Testis (tissue), 2 donors: Measurements from ENCODE around the gene TET2.

Experiments
- CTCF ChIP-seq, 3 experiments: fragments of 450-650 bp in 2 of 3; fragments of 200-600 bp in 1 of 3; sonication (generic) in 1 of 3; IDR thresholded peaks; one replicate each; pipeline ENCODE4 v1.5.1; 2016 to 2019; ENCODE audit warnings: antibody characterized with exemption in 3 of 3, mild to moderate bottlenecking in 2 of 3, moderate library complexity in 1 of 3
- POLR2A ChIP-seq: fragments of 450-650 bp; IDR thresholded peaks from one replicate; pipeline ENCODE4 v1.6.1; 2017; ENCODE audit warnings: antibody characterized with exemption, mild to moderate bottlenecking, moderate library complexity

- TF ChIP-seq CTCF (IDR thresholded peaks at IDR 0.05) = no peak
- TF ChIP-seq POLR2A = no peak
Measured at GRCh38 chr4:105230287-105230686, 83.6 kb downstream of the TET2 start.
